ENCODE results near the gene SLC25A1.
A peak's percentile ranks its signal among the peaks of the same experiment; 100 is the strongest.

Gene SLC25A1

GRCh38 chr22:19179497-19180048, 1.0 kb upstream of the SLC25A1 start:
- Histone ChIP-seq H3K9me3 (ENCODE audit: insufficient read depth, low read depth, low read length) (no peaks in the 10 kb centered on the region), H4K20me1 (ENCODE audit: insufficient read depth, low read length, poor library complexity, severe bottlenecking) (peaks cover 18% of the 10 kb centered on the region), H3K4me2 (ENCODE audit: low read depth, low read length, poor library complexity, severe bottlenecking) (peak overlapping the region; percentile 98), H3K4me3 (ENCODE audit: low read length, poor library complexity, severe bottlenecking) (peak overlapping the region; percentile 78), H3K79me2 (ENCODE audit: insufficient read depth, low read length) (peaks cover 24% of the 10 kb centered on the region; the same call in 1 of the 2 replicates), H3K9me2 (replicated peaks; ENCODE audit: low read depth, low read length) (no peaks in the 10 kb centered on the region), H2AFZ (ENCODE audit: low read length) (peak overlapping the region; percentile 92), H3K4me1 (ENCODE audit: insufficient read depth, low read length, poor library complexity, severe bottlenecking) (peaks cover 23% of the 10 kb centered on the region), H3K27me3 (ENCODE audit: insufficient read depth, low read length, poor library complexity, severe bottlenecking) (no peaks in the 10 kb centered on the region), H3K9ac (ENCODE audit: low read depth, low read length, poor library complexity, severe bottlenecking) (peak overlapping the region; percentile 69), H3F3A (ENCODE audit: low read depth) (no peaks in the 10 kb centered on the region), H3K36me3 (ENCODE audit: insufficient read depth, low read length) (no peaks in the 10 kb centered on the region)
- TF ChIP-seq EZH2phosphoT487 (IDR thresholded peaks at IDR 0.05; ENCODE audit: borderline replicate concordance), result no peak
- TF ChIP-seq CTCF (conservative IDR thresholded peaks at IDR 0.05; ENCODE audit: low read length), result peak; percentile 76

- H3K9ac ChIP-seq (ENCODE audit: low read depth, low read length, poor library complexity, severe bottlenecking), result peak overlapping the region; percentile 71
- TF ChIP-seq CTCF (conservative IDR thresholded peaks at IDR 0.05; ENCODE audit: low read length), result no peak
- no peak for TF ChIP-seq EZH2phosphoT487 (IDR thresholded peaks at IDR 0.05; ENCODE audit: borderline replicate concordance)
- peak overlapping the region; percentile 83 for H3K4me2 ChIP-seq (ENCODE audit: low read depth, low read length, poor library complexity, severe bottlenecking)
- H3K4me3 ChIP-seq (ENCODE audit: low read length, poor library complexity, severe bottlenecking), result peak overlapping the region; percentile 78
- no peaks in the 10 kb centered on the region for H3K9me2 ChIP-seq (replicated peaks; ENCODE audit: low read depth, low read length)
- peak overlapping the region; percentile 92 for H2AFZ ChIP-seq (ENCODE audit: low read length)
- H3K79me2 ChIP-seq (ENCODE audit: insufficient read depth, low read length), result peaks cover 38% of the 10 kb centered on the region; the same call in 1 of the 2 replicates
- no peaks in the 10 kb centered on the region for H3K27me3 ChIP-seq (ENCODE audit: insufficient read depth, low read length, poor library complexity, severe bottlenecking)
- no peaks in the 10 kb centered on the region for H3F3A ChIP-seq (ENCODE audit: low read depth)
- peaks cover 23% of the 10 kb centered on the region for H3K4me1 ChIP-seq (ENCODE audit: insufficient read depth, low read length, poor library complexity, severe bottlenecking)
- peaks cover 18% of the 10 kb centered on the region for H4K20me1 ChIP-seq (ENCODE audit: insufficient read depth, low read length, poor library complexity, severe bottlenecking)
- H3K9me3 ChIP-seq (ENCODE audit: insufficient read depth, low read depth, low read length), result no peaks in the 10 kb centered on the region
- H3K36me3 ChIP-seq (ENCODE audit: insufficient read depth, low read length), result no peaks in the 10 kb centered on the region
Observed at GRCh38 chr22:19178065-19178656, 375 bp downstream of the SLC25A1 start.

GRCh38 chr22:19177164-19178064, 1.1 kb downstream of the SLC25A1 start:
- peak overlapping the region; percentile 92 for H2AFZ ChIP-seq (ENCODE audit: low read length)
- peak overlapping the region; percentile 71 for H3K9ac ChIP-seq (ENCODE audit: low read depth, low read length, poor library complexity, severe bottlenecking)
- H3K4me3 ChIP-seq (ENCODE audit: low read length, poor library complexity, severe bottlenecking), result peak overlapping the region; percentile 78
- H4K20me1 ChIP-seq (ENCODE audit: insufficient read depth, low read length, poor library complexity, severe bottlenecking), result peaks cover 25% of the 10 kb centered on the region
- peak overlapping the region; percentile 83 for H3K4me2 ChIP-seq (ENCODE audit: low read depth, low read length, poor library complexity, severe bottlenecking)
- H3K4me1 ChIP-seq (ENCODE audit: insufficient read depth, low read length, poor library complexity, severe bottlenecking), result peaks cover 30% of the 10 kb centered on the region
- H3F3A ChIP-seq (ENCODE audit: low read depth), result no peaks in the 10 kb centered on the region
- H3K27me3 ChIP-seq (ENCODE audit: insufficient read depth, low read length, poor library complexity, severe bottlenecking), result no peaks in the 10 kb centered on the region
- H3K36me3 ChIP-seq (ENCODE audit: insufficient read depth, low read length), result no peaks in the 10 kb centered on the region
- no peak for TF ChIP-seq EZH2phosphoT487 (IDR thresholded peaks at IDR 0.05; ENCODE audit: borderline replicate concordance)
- no peak for TF ChIP-seq CTCF (conservative IDR thresholded peaks at IDR 0.05; ENCODE audit: low read length)
- H3K9me2 ChIP-seq (replicated peaks; ENCODE audit: low read depth, low read length), result no peaks in the 10 kb centered on the region
- H3K79me2 ChIP-seq (ENCODE audit: insufficient read depth, low read length), result peaks cover 45% of the 10 kb centered on the region
- H3K9me3 ChIP-seq (ENCODE audit: insufficient read depth, low read depth, low read length), result no peaks in the 10 kb centered on the region

Measured in Loucy (cell line).